HG02943 (cell line): ENCODE results near the gene HSFX3.

ENCODE experiments used
- ATAC-seq: cut with Tn5 transposase; IDR thresholded peaks from one replicate; pipeline ENCODE4 v1.9.1; 2021; ENCODE audit warnings: mild to moderate bottlenecking, low read depth, moderate library complexity; ENCODE audit not compliant: unreplicated experiment

HSFX3 gene

DNA sequence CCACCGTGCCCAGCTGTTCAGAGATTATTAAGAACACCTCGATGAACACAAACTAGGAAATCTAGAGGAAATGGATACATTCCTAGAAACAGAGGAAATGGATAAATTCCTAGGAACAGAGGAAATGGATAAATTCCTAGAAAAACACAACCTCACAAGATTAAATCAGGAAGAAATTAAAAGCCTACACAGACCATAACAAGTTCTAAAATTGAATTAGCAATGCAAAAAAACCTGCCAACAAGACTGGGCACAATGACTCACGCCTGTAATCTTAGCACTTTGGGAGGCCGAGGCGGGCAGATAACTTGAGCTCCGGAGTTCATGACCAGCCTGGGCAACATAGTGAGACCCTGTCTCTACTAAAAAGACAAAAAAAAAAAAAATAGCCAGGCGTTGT, 31.5 kb downstream of the HSFX3 start:
- no peak for ATAC-seq

DNA sequence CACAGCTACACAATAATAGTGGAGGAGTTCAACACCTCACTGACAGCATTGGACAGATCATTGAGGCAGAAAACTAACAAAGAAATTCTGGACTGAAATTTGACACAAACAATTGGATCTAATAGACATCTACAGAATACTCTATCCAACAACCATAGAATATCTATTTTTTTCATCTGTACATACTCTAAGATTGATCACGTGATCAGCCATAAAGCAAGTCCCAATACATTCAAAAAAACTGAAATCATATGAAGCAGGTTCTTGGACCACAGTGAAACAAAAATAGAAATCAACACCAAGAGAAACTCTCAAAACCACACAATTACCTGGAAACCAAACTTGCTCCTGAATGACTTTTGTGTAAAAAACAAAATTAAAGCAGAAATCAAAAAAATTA, 32.4 kb downstream of the HSFX3 start:
- ATAC-seq = no peak

DNA sequence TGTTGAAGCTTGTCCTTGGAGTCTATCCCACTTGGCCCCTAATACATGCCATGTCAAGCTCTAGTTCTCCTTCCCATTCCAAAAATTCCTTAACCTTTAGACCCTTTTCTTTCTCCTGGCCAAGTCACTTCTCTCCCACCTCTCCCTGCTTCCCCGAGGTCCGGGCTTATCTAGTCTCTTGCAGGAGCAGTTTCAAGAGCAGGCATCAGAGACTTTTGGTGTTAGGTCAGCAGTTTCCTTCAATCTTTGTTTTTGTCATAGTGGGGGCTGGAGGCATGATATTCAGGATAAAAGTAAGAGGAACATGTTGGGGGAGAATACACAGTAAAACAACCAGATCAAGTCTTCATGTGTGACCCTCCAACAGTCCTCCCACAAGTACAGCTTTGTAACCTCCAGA, 33.1 kb downstream of the HSFX3 start:
- ATAC-seq = no peak

DNA sequence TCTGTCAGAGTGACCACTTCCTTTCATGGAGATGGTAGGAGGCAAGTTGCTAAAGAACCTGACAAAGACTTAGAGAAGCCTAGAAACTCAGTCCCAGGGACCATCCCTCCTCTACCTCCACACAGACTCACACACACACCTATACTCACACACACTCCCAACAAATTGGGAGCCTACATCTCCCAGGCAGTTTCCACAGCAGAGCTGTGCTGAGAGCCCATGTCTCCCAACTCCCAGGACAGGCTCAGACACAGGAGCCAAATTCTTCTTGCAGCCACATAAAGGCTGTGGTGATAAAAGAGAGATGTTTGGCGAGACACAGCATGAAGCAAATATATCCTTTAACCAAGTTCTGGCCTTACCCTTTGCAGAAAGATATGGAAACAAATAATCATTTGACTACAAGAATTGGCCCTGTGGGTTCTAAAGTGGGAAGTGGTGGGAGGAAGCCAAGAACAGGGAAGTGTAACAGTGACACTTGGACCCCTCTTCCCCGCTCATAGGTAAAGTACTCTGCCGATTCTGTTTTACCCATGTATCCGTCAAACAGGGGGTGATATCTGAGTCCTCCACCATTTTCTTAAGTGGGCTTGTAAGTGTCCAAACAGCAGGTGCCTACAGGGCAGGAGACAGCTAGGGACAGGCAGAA, 33.6 kb downstream of the HSFX3 start:
- ATAC-seq = no peak

DNA sequence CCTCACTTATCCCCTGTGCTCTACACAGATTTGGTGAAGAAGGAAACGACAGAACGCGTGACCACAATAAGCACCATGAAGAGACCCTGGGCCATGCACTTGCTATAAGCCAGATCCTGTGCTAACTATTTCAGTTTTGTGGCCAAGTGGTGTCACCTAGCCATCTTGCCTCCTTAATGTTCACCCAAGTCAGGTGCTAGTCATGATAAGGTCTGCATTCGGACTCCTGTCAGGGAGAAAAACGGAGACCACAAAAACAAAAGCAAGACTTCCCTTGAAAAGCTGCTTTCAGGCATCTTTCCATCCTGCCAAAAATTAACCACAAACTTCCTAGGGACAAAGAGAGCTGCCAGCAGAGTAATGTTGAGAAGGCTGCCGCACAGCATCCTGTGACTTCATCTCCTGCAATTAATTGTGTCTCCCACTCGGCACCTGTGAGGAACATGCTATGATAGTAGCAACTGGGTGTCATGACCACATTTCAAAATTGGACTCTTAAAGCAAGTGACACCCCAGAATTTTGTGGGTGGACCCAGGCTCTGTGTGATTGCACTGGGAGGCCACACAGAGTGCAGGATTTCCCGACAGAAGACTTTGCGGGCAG, 35.8 kb downstream of the HSFX3 start:
- no peak for ATAC-seq

DNA sequence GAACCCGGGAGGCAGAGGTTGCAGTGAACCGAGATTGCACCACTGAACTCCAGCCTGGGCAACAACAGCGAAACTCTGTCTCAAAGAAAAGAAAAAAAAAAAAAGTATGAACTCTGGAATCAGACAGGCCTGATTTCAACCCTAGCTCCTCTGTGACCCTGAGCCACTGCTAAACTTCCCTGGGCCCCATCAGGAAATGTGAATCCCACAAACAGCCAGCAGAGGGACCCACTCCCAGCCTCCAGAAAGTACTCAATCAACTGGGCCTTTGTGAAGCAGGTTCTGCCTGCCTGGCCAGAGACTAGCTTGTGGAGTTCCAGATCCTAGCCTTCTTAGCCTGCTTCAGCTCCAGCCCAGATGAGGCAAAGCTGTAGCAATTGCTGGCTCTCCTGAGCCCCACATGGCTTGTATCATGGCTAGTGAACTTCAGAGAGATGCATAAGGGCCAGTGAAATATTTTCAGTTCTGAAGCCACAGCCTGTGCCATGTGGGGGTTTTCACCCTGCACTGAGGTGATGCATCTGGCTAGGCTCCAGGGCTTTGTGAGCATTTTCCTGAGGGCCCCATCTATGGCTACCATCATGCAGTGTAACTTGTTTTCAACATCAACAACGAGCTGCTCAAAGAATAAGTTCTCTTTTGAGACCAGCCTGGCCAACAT, 37.4 kb downstream of the HSFX3 start:
- peak; percentile 79 for ATAC-seq

DNA sequence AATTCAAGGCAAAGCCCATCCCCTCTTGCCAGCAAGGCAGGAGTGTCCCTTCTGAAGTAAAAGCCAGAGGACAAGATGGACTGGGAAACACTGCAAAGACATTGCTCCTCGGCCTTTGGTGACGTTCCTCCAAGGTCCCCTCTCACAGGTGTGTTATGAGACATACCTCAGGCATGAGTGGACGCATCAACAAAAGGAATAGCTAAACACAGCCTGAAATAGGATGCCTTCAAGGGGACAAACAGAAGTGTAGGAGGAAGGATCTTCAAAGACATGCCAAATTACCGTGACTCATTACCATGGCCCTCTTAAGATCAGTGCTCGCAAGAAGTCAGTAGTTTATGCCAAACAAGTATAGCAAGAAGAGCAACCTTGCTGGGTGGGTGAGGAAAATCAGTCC, 38.6 kb downstream of the HSFX3 start:
- ATAC-seq = no peak

DNA sequence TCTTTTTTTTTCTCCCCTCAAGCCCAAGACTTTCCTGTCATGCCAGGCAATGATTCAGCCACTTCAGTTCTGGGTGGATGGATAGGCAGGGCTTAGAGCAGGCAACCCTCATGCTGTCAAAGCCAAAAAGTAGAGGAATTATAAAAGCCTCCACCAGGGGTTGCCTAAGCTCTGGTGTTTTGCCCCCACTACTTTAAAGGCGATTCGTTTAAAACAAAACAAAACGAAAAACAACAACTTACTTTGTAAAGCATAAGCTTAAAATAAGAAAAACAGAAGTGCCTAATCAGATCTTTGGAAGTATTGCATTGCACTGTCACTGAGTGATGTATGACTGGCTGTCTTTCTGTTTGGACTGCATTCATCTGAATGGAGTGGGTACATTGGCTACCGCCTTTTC, 39.3 kb downstream of the HSFX3 start:
- no peak for ATAC-seq

DNA sequence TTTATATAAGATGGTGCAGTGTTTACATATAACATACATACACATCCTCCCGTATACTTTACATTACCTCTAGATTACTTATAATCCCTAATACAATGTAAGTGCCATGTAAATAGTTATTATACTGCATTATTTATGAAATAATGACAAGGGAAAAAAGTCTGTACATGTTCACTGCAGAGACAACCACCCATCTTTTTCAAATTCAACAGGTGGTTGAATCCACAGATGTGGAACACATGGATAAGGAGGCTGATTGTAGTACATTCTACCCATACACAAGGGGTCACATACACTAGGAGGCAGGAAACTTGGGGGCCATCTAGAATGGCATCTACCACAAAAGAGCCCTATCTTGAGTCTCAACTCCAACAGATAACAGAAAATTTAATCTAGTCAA, 41.3 kb downstream of the HSFX3 start:
- no peak for ATAC-seq

DNA sequence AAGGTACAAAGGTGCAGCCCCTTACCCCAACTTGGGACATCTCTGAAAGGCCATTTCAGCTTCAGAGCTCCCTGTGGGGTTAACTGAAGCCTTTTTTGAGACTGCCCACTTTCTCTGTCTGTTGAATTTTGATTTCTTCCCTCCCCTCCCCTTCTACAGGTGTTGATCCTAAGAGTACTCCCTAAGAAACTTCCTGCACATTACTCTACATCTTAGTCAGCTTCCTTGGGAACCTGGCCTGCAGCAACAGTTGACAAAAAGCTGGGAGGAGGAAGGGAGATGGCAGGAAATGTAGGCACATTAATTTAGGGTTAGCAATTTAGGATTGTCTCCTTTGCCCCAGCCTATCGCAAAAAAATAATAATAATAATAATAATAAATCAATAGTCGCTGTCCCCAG, 43.4 kb downstream of the HSFX3 start:
- no peak for ATAC-seq

DNA sequence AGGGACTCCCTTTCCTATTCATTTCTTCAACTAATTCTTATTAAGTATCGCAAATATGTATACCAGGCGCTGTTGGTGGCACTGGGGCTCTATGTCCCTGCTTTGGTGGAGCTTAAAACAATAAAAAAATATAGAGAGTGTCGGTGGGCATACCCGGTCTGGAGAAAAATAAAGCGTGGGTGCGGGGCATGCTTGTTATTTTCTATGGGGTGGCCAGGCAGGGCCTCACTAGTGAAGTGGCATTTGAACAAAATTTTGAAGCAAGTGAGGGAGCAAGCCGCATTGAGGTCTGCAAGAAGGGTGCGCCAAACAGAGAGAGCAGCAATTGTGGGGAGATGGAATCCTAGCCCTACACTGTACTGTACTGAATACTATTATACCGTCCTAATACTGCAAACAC, 44.1 kb downstream of the HSFX3 start:
- no peak for ATAC-seq

DNA sequence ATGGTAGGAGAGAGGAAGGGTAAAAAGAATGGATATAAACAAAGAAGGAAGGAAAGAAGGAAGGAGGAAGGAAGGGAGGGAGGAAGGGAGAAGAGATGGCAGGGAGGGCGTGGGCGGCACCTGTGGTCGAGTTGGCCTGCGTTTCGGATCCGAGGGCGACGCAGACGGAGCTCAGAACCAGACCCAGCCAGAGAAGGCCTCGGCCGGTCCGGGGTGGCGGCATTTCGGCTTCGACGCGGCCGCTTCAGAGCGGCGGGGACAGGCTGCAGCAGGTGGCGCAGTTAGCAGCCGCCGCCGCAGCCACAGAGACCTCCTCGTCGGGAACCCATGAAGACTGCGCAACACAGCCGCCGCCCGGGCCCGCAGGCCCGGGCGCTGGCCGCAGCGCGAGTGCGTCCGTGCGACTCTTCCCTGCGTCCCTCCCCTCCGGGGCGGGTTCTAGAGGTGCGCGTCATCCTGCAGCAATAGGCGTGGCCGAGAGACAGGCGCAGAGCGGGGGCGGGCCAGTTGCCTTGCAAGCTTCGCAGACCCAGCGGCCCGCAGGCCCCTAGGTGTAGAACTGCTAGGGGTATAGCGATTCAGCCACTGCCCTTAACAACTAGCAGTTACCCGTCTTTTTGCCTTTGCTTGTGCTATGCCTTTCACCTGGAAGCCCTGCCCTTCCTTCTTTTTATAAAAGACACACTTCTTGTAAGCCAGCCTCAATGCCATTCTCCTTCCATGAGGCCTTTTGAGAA, 44.6 kb downstream of the HSFX3 start, which contains the start of gene IDS:
Gene IDS, minus strand, starts transcription at position 392 of the 737 bp plus-strand sequence. Its CDS starts 169 bp downstream, at position 223.
- peak; percentile 63 for ATAC-seq

DNA sequence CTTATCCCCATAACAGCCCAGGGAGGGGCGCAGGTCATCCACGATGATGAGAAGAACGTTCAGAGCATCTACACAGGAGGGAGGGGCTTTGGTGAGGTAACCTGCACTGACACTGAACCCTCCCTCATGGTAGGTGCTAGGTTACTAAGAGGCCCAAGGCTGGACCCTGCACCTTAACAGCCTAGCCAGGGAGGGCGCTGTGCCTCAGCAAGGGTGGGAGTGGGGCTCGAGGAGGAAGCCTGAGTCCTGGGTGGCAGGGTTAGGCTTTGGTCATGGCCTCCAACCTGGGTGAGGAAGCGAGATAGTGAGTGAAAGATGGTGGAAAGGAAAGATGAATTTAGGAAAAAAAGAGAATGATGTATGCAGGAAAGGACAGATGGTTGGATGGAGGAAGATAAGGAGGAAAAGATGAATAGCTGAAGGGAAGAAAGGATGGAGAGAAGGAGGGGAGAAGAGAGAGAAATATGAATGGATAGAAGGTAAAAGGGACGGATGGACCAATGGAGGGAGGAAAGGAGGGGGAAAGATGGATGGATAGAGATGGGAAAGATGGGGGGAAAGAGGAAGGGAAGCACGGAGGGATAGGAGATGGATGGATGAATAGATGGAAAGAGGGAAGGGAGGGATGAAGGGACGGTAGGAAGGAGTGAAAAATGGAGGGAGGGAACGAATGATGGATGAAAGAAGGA, 45.4 kb downstream of the HSFX3 start:
- ATAC-seq = no peak

DNA sequence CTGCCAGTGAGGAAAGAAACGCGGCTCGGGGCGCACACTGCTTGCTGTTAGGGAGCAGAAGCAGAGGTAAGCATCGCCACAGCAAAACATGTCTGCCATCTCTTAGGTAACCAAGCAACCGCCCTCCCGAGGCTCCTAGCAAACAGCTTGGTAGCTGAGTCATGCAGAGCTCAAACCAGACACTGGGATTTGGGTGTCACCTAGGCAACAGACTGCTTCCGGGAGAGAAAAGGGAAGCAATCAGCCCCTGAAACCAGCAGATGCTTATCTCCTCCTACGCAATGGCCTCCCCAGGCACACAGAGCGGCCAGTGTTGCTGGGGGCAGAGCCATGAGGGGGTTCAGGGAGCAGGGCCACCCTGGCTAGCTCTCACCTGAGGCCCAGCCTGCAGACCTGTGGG, 46.3 kb downstream of the HSFX3 start:
- peak; percentile 63 for ATAC-seq

DNA sequence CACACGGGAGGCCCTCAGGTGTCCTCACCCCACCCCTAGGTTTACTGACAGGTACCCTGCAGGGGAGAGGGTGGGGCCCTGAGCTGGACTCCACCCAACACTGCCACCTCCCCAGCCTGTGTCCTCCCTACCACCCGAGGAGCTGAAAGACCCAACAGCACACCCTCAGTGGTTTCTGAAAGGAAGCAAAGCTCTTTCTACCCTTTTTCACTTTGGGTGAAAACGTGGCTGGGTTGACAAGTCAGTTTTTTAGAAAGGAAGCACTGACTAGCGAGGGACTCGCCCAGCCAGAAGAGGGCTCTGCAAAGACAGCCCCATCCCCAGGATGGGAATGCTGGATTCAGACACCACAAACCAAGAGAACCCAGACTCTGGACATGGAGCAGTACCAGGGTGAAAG, 46.8 kb downstream of the HSFX3 start:
- ATAC-seq = peak; percentile 23

DNA sequence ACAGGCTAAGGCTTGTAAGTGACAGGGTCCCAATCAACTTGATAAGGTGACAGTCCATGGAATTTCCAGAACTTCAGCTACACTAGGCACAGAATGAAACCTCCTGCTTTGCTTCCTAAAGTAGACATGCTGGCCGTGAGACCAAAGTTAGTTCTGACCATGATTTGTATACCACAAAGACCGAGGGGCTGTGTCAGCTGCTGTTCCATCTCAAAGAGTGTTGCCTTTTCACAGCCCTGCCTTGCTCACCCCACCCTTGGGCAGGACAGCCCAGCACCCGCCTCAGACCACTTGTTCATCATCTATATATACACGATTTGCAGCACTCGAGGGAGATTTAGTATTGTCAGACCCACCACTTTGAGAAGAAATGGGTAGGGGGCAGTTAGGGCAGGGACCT, 50.0 kb downstream of the HSFX3 start:
- no peak for ATAC-seq

DNA sequence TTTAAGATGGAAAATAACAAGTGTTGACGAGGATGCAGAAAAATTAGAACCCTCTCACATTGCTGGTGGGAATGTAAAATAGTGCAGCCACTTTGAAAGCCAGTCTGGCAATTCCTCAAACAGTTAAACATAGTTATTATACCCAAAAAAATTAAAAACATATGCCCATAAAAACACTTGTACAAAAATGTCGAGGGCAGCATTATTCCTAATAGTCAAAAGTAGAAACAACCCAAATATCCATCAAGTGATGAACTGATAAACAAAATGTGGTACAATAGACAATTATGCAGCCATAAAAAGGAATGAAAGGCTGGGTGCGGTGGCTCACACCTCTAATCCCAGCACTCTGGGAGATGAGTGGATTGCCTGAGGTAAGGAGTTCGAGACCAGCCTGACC, 51.0 kb downstream of the HSFX3 start:
- ATAC-seq = no peak
